Measurements from ENCODE around the gene RNPS1. TPM values are rescaled to one million over a fixed set of nuclear protein-coding genes. Genes with fewer than 3 reads are reported as not detected.
A peak's percentile ranks its signal among the peaks of the same experiment; 100 is the strongest.

RNPS1 gene, protein sequence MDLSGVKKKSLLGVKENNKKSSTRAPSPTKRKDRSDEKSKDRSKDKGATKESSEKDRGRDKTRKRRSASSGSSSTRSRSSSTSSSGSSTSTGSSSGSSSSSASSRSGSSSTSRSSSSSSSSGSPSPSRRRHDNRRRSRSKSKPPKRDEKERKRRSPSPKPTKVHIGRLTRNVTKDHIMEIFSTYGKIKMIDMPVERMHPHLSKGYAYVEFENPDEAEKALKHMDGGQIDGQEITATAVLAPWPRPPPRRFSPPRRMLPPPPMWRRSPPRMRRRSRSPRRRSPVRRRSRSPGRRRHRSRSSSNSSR
- 100 to 1,000 TPM; 289 to 296 TPM for total RNA-seq

DNA sequence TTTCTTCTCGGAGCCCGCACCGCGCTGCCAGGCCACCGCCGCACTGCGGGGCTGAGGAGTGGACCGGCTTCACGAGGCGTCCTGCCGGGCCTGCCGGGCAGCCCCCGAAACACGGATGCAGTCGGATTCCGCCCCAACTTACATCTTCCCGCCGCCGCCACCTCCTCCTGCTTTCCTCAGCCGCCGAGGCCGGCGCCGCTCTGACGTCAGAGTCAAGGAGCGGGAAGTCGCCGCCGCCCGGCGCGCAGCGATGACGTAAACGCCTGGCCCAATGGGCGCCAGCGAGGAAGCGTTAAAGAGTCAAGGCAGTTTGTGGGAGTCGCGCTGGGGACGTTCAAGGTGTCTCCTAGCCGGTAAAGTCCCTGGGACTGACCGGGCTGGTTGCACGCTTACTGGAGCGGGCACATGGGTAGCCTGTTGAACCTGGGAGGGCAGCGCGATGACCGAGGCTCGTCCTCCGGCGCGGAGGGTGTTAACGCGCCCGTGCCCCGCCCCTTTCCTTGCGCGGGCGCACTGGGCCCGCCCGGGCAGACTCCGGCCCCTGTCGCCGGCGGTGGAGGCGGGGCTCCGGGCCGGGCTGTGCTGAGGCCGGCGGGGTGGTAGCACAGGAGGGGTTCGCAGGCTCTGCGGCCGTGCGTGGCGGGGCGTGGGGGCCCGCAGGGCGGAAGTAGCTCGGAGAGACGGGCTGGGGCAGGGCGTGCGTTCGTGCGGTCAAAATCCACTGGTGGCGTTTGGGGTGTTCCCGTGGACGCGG lies at the start of gene RNPS1:
Gene RNPS1, minus strand, starts transcription at position 214 of the 754 bp plus-strand sequence. CDS start 3,483 bp downstream, outside the sequence.
- peak; percentile 95 to 99 for DNase-seq (ENCODE audit: low spot score in 2 of 2)
- ATAC-seq = peak; percentile 89 to 92
- Mint-ChIP-seq H3K9me3 (no peaks in the 10 kb centered on the region), H3K27ac (peak within 1 kb of the TSS; percentile 99 to 100), H3K36me3 (peaks cover 28 to 31% of the 10 kb centered on the region in 2 donors)

DNA sequence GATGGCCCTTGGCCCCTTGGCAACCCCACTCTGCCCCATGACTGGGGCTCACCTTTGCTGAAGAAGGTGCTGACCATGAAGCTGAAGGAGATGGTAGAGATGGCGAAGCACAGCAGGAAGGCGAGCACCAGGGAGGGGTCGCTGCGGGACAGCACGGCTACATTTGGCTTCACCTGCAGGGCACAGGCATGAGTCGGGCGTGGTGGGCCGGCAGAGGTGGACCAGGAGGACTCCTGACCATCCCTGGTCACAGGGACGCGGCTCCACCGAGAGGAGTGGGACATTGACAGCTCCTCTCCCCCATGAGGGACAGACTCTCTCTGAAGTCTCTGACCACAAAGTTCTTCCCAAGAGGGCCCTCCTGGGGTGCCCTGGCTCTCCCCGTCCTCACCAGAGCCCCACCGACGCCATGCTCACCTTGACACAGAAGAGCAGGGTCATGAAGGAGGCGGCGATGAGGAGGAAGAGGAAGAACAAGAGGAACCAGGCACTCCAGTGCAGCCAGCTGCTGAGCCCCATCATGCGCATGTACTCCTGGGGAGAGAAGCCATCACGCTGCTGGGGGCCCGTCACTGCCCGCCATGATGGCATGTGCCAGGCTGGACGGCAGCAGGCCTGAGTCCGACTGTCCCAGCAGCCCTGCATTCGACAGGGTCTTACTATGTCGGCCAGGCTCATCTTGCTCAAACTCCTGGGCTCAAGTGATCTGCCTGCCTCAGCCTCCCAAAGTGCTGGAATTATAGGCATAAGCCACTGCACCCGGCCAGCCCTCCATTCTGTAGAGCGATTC lies 49.5 kb upstream of the RNPS1 start:
- ATAC-seq (no peak), DNase-seq (ENCODE audit: low spot score in 2 of 2) (no peak)
- Mint-ChIP-seq H3K36me3 (no peaks in the 10 kb centered on the region), H3K9me3 (no peaks in the 10 kb centered on the region), H3K27ac (no peak overlapping the region)

DNA sequence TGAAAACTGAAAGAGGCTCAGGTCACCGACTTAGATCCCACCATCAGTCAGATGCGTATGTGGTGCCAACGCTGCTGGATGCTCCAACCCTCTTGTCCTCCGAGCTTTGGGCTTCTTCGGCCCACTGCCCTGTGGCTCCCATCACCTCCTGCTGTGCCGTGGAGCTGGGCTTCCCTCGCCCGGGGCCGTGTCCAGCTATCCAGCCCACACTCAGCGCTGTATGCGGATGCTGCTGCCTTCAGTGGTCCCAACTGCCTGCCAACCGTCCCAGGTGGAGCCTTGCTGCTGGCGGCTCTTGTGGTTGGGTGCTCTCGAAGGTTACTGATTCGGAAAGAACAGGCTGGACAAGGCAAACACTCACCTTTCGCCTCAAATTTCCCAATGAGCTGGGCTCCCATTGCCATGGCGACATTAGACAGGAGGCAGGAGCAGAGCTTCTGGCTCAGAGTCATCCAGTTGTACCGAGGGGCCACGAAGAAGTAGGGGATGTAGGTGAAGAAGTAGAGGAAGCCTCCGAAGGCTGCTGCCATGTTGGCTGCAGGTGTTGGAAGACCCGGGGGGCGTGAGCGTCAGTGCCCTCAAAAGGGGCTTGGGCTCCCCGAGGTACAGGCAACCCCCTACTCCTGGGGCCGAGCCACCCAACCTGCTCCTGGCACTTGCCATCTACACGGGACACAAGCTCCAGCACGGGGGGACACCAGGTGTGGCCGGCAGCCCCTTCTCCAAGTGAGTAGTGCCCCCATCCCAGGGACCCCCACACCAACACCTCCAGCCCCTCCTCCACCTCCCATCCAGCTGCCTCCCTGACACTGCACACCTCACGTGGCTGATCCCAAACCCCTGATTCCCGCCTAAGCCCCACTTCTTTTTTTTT lies 40.4 kb upstream of the RNPS1 start:
- DNase-seq (ENCODE audit: low spot score in 2 of 2) (no peak), ATAC-seq (no peak)
- H3K36me3 Mint-ChIP-seq = no peaks in the 10 kb centered on the region
- H3K27ac Mint-ChIP-seq = no peak overlapping the region
- no peaks in the 10 kb centered on the region for H3K9me3 Mint-ChIP-seq

DNA sequence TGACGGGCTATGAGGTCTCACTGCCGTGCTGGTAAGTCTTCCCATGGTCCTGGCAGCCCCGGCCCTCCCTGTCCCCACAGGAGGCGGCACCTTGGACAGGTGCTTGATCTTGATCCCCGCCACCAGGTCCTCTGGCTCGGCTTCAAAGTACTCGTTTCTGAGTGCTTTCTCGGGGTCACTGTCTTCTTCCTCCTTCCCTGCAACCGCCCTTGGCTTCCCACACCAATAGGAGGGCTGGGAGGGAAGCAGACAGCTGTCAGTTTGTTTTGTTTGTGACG lies 31.9 kb upstream of the RNPS1 start:
- H3K27ac Mint-ChIP-seq = no peak overlapping the region
- H3K9me3 Mint-ChIP-seq = no peaks in the 10 kb centered on the region
- DNase-seq (ENCODE audit: low spot score in 2 of 2) (no peak), ATAC-seq (no peak)
- no peaks in the 10 kb centered on the region for H3K36me3 Mint-ChIP-seq

DNA sequence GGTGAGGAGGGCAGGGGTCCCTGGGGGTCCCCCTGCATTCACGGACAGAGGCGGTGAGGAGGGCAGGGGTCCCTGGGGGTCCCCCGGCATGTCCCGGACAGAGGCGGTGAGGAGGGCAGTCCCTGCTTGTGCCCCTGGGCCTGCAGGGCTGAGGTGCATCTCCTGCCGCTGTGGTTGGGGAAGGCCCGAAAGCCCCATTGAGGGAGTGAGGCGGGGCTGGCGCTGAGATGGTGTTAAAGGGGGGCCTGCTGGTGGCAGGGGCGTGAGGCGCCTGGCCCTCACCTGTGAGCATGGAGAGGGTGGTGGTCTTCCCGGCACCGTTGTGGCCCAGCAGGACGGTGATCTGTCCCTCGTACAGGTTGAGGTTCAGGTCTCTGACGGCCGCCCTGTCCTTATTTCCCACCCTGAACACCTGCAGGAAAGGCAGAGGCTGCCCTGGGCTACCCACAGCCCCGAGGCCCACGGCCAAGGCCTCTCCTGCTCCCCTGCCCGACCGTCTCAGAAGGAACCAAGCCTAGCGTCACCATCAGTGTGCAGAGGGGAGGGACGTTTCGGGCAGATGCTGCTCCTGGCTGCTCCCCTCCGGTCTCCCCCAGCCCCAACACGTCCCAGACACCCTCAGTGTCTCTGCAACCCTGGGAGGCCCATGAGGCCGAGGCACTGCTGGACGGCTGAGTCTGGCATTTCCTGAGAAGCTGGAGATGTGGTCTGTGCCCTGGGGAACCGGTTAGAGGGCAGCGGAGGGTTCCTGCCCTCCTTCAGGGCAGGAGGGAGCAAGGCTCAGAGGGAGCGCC lies 31.4 kb upstream of the RNPS1 start:
- no peaks in the 10 kb centered on the region for H3K36me3 Mint-ChIP-seq
- no peak for DNase-seq (ENCODE audit: low spot score in 2 of 2)
- no peak overlapping the region for H3K27ac Mint-ChIP-seq
- no peaks in the 10 kb centered on the region for H3K9me3 Mint-ChIP-seq
- ATAC-seq = no peak

DNA sequence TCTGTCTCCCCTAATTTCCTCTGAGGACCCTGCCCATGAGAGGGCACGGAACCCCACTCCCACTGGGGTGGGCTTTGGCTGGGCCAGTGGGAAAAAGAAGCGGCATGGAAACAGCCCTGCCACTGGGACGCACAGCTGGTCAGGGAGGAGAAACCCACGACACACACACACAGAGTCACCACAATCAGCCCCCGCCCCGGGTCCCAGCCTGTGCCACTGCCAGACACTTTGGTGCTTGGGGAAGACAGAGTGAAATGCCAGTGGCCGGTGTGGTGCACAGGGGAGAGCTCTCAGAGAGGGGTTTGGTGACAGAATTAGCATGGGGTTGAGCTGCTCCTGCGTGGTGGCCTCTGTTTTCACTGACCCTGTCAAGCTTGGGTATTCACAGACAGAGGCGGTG lies 30.7 kb upstream of the RNPS1 start:
- ATAC-seq = no peak
- H3K36me3 Mint-ChIP-seq = no peaks in the 10 kb centered on the region
- no peak overlapping the region for H3K27ac Mint-ChIP-seq
- no peaks in the 10 kb centered on the region for H3K9me3 Mint-ChIP-seq
- no peak for DNase-seq (ENCODE audit: low spot score in 2 of 2)

DNA sequence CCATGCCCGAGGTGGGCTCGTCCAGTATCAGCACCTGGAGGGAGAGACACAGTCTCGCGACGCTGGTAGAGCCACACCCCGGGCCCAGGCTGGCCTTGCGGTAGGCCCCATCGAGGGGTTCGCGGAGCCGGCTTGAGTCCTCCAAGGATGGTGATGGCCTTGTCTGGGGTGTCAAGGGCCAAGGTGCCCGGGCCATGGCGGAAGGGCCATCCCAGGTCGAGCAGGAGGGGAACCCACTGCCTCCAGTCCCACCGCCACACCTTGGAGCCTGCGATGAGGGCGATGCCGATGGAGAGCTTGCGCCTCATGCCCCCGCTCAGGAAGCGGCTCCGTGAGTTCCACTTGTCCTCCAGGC lies 29.6 kb upstream of the RNPS1 start:
- H3K27ac Mint-ChIP-seq = no peak overlapping the region
- no peak for ATAC-seq
- no peaks in the 10 kb centered on the region for H3K36me3 Mint-ChIP-seq
- H3K9me3 Mint-ChIP-seq = no peaks in the 10 kb centered on the region
- DNase-seq (ENCODE audit: low spot score in 2 of 2) = no peak

DNA sequence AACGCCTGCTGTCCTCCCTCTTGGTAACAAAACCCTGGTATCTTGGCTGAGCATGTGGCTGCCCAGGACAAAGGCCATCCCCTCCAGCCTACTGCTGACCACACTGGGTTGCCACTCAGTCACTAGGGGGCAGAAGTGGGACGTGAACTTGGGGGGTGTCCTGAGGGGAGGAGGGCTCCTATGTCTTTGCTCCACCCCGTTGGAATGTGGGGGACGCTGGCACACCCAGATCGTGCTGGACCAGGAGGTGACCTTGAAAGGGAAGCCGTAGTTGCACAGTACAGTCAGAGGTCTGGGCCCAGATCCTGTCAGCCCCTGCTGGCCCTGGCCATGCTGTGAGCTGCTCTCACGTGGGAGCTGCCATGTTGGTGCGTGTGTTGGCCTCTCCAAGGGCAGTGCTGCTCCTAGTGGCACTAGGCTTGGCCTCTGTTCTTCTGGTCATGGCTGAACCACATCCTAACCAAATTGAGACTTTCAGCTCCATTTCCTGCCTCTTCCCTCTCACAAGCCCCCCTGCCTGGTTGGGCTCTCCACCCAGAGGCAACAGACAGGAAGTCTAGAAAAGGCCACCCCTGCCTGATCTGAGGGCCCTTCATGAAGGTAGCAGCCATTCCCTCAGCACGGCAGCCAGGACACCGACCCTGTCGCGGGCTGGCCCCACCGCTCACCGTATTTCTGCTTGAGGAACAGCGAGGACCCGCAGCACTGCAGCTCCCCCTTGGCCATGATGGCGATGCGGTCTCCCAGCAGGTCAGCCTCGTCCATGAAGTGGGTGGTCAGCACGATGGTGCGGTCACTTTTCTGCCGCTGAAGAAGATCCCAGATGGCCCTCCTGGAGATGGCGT lies 29.0 kb upstream of the RNPS1 start:
- DNase-seq (ENCODE audit: low spot score in 2 of 2) = peak in 1 of 2 donors; percentile 24
- Mint-ChIP-seq H3K36me3 (no peaks in the 10 kb centered on the region), H3K9me3 (no peaks in the 10 kb centered on the region), H3K27ac (no peak overlapping the region)
- peak; percentile 38 to 81 for ATAC-seq

DNA sequence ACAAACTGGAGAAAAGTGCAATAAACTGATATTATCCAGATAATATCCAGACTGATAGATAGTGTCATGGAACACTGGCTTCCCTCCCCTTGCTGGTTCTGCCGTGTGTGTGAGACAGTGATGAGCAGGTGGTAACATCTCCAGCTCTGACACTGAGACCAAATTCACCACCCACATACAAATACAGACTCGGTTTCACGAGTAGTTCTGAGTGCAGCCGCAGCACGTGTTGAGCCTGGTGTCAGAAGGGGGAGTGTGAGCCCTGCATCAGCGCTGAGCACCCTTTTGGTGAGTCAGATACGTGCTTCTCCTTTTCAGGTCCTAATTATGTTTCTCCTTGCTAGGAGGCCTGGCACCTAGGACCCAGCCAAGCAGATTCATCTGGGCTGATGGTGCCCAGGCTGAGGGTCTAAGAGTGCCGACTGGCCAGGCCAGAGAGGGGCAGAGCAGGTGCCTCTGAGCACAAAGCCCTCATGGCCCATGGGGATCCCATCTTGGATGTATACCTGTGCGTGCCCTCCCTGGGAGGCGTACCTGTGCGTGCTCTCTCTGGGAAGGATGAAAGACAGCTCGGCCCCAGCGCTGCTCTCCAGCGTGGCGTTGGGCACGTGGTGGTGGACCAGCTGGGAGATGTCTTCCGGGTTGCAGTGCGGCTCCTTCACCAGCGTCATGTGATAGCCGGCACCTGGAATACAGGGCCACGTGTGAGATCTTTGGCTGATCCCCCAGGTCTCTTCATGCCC lies 27.3 kb upstream of the RNPS1 start:
- DNase-seq (ENCODE audit: low spot score in 2 of 2) (no peak), ATAC-seq (no peak)
- no peaks in the 10 kb centered on the region for H3K36me3 Mint-ChIP-seq
- H3K27ac Mint-ChIP-seq = no peak overlapping the region
- H3K9me3 Mint-ChIP-seq = no peaks in the 10 kb centered on the region

DNA sequence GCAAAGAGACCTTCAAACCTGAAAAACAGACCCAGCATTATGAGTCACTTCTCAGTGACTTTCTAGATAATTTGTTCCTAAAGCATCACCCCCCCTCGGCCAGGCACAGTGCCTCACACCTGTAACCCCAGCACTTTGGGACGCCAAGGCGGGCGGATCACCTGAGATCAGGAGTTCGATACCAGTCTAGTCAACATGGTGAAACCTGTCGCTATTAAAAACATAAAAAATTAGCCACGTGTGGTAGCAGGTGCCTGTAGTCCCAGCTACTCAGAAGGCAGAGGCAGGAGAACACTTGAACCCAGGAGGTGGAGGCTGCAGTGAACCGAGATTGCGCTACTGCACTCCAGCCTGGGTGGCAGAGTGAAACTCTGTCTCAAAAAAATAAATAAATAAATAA lies 24.3 kb upstream of the RNPS1 start:
- ATAC-seq (no peak), DNase-seq (ENCODE audit: low spot score in 2 of 2) (no peak)
- Mint-ChIP-seq H3K9me3 (no peaks in the 10 kb centered on the region), H3K36me3 (no peaks in the 10 kb centered on the region), H3K27ac (no peak overlapping the region)

DNA sequence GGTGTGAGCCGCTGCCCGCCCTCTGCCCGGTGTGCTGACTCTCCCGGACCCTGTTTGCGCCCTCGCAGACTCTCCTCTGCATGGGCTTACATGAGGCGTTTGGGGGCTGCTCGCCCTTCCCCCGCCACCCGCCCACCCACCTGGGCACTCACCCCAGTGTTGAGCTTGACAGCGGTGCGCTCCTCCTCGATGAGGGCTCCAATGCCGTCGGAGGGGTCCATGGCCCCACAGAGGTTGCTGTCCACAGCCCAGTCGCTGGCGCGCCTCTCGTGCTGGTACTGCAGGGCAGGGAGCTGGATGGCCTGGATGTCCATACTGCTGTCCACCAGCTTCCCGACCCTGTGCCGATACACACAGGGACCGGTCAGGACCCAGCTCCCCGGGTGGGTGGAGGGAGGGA lies 21.4 kb upstream of the RNPS1 start:
- no peaks in the 10 kb centered on the region for H3K9me3 Mint-ChIP-seq
- DNase-seq (ENCODE audit: low spot score in 2 of 2) = no peak
- ATAC-seq = no peak
- H3K27ac Mint-ChIP-seq = no peak overlapping the region
- no peaks in the 10 kb centered on the region for H3K36me3 Mint-ChIP-seq

DNA sequence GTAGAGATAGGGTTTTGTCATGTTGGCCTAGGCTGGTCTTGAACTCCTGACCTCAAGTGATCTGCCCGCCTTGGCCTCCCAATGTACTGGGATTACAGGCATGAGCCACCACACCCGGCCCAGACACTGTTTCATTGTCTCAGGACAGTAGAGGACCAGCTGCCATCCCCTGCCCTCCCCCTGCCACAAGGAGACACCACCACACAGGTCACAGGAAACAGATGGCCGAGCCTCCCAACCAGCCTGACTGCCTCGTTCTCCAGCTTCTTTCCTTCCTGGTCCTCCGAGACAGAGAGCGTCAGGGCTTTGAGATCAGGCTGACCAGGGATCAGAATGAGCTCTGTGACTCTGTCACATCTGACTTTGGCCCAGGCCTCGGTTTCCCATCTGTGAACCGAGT lies 20.8 kb upstream of the RNPS1 start:
- DNase-seq (ENCODE audit: low spot score in 2 of 2) (no peak), ATAC-seq (no peak)
- H3K36me3 Mint-ChIP-seq = no peaks in the 10 kb centered on the region
- H3K27ac Mint-ChIP-seq = no peak overlapping the region
- H3K9me3 Mint-ChIP-seq = no peaks in the 10 kb centered on the region

DNA sequence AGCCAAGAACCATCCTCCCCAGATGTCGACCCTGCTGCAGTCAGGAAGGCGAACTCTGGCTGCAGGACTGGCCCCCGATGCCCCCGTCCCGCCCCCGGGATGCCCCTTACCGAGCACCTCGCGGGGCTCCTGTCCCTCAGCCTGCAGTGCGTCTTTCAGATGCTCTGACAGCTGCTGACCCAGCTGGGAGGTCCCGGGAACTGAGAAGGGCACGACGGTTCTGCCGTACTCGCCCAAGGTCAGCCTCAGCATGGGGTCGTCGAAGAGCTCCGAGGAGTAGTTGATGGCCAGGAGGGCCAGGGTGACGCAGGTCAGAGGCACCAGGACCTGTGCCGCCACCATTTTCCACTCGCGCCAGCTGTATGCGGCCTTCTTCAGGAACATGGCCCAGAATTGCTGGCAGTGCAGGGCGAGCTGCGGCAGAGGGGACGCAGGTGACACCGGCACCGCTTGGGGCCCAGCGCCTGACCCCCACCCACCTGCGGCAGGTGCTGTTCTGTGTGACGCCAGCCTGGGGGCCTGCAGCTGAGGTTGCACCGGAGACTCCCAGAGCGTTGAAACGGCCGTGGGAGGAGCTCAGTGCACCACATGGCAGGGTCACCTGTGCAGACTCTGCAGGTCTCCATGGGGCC lies 20.1 kb upstream of the RNPS1 start:
- Mint-ChIP-seq H3K27ac (peak overlapping the region in 1 of 2 donors; percentile 12), H3K9me3 (no peaks in the 10 kb centered on the region), H3K36me3 (no peaks in the 10 kb centered on the region)
- ATAC-seq (no peak), DNase-seq (ENCODE audit: low spot score in 2 of 2) (no peak)

DNA sequence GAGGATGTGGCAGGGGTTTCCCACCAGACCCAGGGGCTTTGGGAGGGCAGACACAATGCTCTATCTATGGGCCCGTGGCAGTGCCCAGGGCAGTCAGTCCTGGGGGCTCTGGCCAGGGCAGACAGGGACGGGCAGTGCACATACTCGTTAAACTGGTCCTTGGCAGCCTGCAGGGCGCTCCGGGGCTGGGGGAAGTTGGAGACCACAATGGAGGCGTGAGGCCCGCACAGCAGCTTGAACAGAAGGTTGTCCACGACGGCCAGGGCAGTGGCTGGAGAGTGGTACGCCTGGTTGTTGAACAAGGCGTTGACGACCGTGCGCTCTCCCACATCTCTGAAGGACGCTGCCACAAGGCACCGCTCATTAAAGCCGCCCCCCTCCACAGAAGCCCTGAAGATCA lies 18.6 kb upstream of the RNPS1 start:
- no peaks in the 10 kb centered on the region for H3K9me3 Mint-ChIP-seq
- DNase-seq (ENCODE audit: low spot score in 2 of 2) (no peak), ATAC-seq (no peak)
- no peaks in the 10 kb centered on the region for H3K36me3 Mint-ChIP-seq
- H3K27ac Mint-ChIP-seq = no peak overlapping the region

Measured in activated naive CD4-positive, alpha-beta T cell treated with anti-CD3 and anti-CD28 coated beads, Interleukin-2, amount 50 U/mL, for 72 hours (primary cell).